GM18520 (cell line): ENCODE measurements around the gene ASXL1.
A peak's percentile ranks its signal among the peaks of the same experiment; 100 is the strongest.
"Not testable (repeated sequence)": the region's sequence is repeated elsewhere in the genome, so short reads cannot be mapped to it uniquely, and the experiment has no call there.

Source experiments
- ATAC-seq: cut with Tn5 transposase; IDR thresholded peaks from one replicate; pipeline ENCODE4 v1.9.1; 2021; ENCODE audit not compliant: unreplicated experiment

The ASXL1 gene

GRCh38 chr20:32359633-32360332 lies 1.7 kb downstream of the ASXL1 start:
- ATAC-seq: no peak

GRCh38 chr20:32360333-32360634 lies 2.2 kb downstream of the ASXL1 start:
- no peak for ATAC-seq

GRCh38 chr20:32362901-32363364 lies 4.8 kb downstream of the ASXL1 start:
- no peak for ATAC-seq

- no peak for ATAC-seq
Measured at GRCh38 chr20:32363492-32363891, 5.4 kb downstream of the ASXL1 start.

GRCh38 chr20:32364554-32365208 lies 6.5 kb downstream of the ASXL1 start:
- no peak for ATAC-seq

GRCh38 chr20:32365564-32365963 lies 7.4 kb downstream of the ASXL1 start:
- ATAC-seq: no peak

- peak; percentile 29 for ATAC-seq
Measured at GRCh38 chr20:32366380-32366779, 8.2 kb downstream of the ASXL1 start.

GRCh38 chr20:32368323-32368722 lies 10.2 kb downstream of the ASXL1 start:
- ATAC-seq: no peak

GRCh38 chr20:32368925-32369324 lies 10.8 kb downstream of the ASXL1 start:
- no peak for ATAC-seq

- ATAC-seq: no peak
Measured at GRCh38 chr20:32370897-32371296, 12.8 kb downstream of the ASXL1 start.

- no peak for ATAC-seq
Measured at GRCh38 chr20:32378461-32378860, 20.3 kb downstream of the ASXL1 start.

GRCh38 chr20:32380037-32380436 lies 21.9 kb downstream of the ASXL1 start:
- not testable (repeated sequence) for ATAC-seq

GRCh38 chr20:32380745-32381144 lies 22.6 kb downstream of the ASXL1 start:
- ATAC-seq: no peak

- no peak for ATAC-seq
Measured at GRCh38 chr20:32382102-32382950, 24.2 kb downstream of the ASXL1 start.

- ATAC-seq: not testable (repeated sequence)
Measured at GRCh38 chr20:32383441-32383840, 25.3 kb downstream of the ASXL1 start.

- no peak for ATAC-seq
Measured at GRCh38 chr20:32385541-32385940, 27.4 kb downstream of the ASXL1 start.

- no peak for ATAC-seq
Measured at GRCh38 chr20:32386091-32386490, 28.0 kb downstream of the ASXL1 start.

GRCh38 chr20:32387252-32387651 lies 29.1 kb downstream of the ASXL1 start:
- ATAC-seq: no peak

- no peak for ATAC-seq
Measured at GRCh38 chr20:32391003-32391402, 32.9 kb downstream of the ASXL1 start.

- no peak for ATAC-seq
Measured at GRCh38 chr20:32395066-32395465, 36.9 kb downstream of the ASXL1 start.

- ATAC-seq: no peak
Measured at GRCh38 chr20:32396646-32397160, 38.6 kb downstream of the ASXL1 start.
